Measurements from ENCODE around the gene NBPF1.
"Not testable (repeated sequence)": the region's sequence is repeated elsewhere in the genome, so short reads cannot be mapped to it uniquely, and the experiment has no call there.

The NBPF1 gene

GRCh38 chr1:16641159-16641975 lies 28.0 kb upstream of the NBPF1 start:
- DNase-seq, result not testable (repeated sequence)

GRCh38 chr1:16639091-16640031 lies 26.0 kb upstream of the NBPF1 start:
- peak in 1 of 2 donors; percentile 9 for DNase-seq

- peak in 1 of 2 donors; percentile 11 for DNase-seq
Observed at GRCh38 chr1:16637941-16638778, 24.8 kb upstream of the NBPF1 start.

GRCh38 chr1:16636551-16637195 lies 23.3 kb upstream of the NBPF1 start:
- DNase-seq, result peak in 1 of 2 donors; percentile 10

GRCh38 chr1:16635959-16636358 lies 22.6 kb upstream of the NBPF1 start:
- DNase-seq, result not testable (repeated sequence)

- DNase-seq, result peak in 1 of 2 donors; percentile 11
Observed at GRCh38 chr1:16633540-16634282, 20.3 kb upstream of the NBPF1 start.

- peak in 1 of 2 donors; percentile 10 for DNase-seq
Observed at GRCh38 chr1:16632044-16632850, 18.9 kb upstream of the NBPF1 start.

GRCh38 chr1:16631248-16632043 lies 18.1 kb upstream of the NBPF1 start:
- DNase-seq, result no peak

GRCh38 chr1:16630661-16631247 lies 17.4 kb upstream of the NBPF1 start:
- DNase-seq, result no peak

GRCh38 chr1:16629916-16630530 lies 16.7 kb upstream of the NBPF1 start:
- DNase-seq, result not testable (repeated sequence)

GRCh38 chr1:16628361-16629111 lies 15.2 kb upstream of the NBPF1 start:
- DNase-seq, result no peak

- DNase-seq, result not testable (repeated sequence)
Observed at GRCh38 chr1:16626409-16626983, 13.1 kb upstream of the NBPF1 start.

GRCh38 chr1:16625497-16626408 lies 12.4 kb upstream of the NBPF1 start:
- no peak for DNase-seq

- DNase-seq, result peak in 1 of 2 donors; percentile 9
Observed at GRCh38 chr1:16623812-16624719, 10.7 kb upstream of the NBPF1 start.

GRCh38 chr1:16623337-16623736 lies 10.0 kb upstream of the NBPF1 start:
- not testable (repeated sequence) for DNase-seq

Data from CD4-positive, alpha-beta T cell treated with Interleukin-4 for 1 hour (primary cell).